HCT116 (cell line): ENCODE data around the gene GORASP1. TPM values are rescaled to one million over a fixed set of nuclear protein-coding genes. Genes with fewer than 3 reads are reported as not detected.

Experiments used
- ATAC-seq: fragments of 200-7000 bp; cut with Tn5 transposase; 2 replicates; pipeline ENCODE4 v1.9.1; 2020; ENCODE audit warnings: mild to moderate bottlenecking, moderate library complexity
- BruUV-seq: library from RNA; stranded (reverse); fragments of 400-500 nt; replicated peaks from 2 replicates; lab custom pipeline; 2021; lab: Mats Ljungman, UMichigan
- CTCF ChIA-PET: fragments of 300-600 bp; sonication (Branson Sonifier 250); formaldehyde crosslinking; loops from one replicate; lab custom pipeline; 2021; ENCODE audit warnings: antibody characterized with exemption; lab: Charles Lee
- POLR2A ChIA-PET: fragments of 300-600, 350-600 bp; sonication (Branson Sonifier 250); formaldehyde crosslinking; loops from one replicate; lab custom pipeline; 2021; ENCODE audit warnings: antibody characterized with exemption; lab: Charles Lee
- RAD21 ChIA-PET, 2 experiments: fragments of 300-600 bp; sonication (Branson Sonifier 250); formaldehyde crosslinking; loops; one replicate each; lab custom pipeline; 2023; ENCODE audit warnings: low total read pairs in 2 of 2; ENCODE audit not compliant: uncharacterized antibody in 2 of 2, unreplicated experiment in 2 of 2, low non-redundant PET in 1 of 2; lab: Charles Lee
- DNase-seq: peaks from one replicate; pipeline ENCODE4 v3.0.0-alpha.2; 2010; ENCODE audit warnings: low read depth, low spot score
- H2AFZ ChIP-seq: fragments of 200-600 bp; shearing (Covaris generic), sonication (generic); 2 replicates; pipeline ENCODE4 v1.6.1; 2017; ENCODE audit warnings: low read depth, mixed run types, mixed read lengths, antibody characterized with exemption, low read length; ENCODE audit not compliant: poor library complexity, severe bottlenecking
- H3K27ac ChIP-seq: 2 replicates; pipeline ENCODE4 v1.5.1; 2012; ENCODE audit warnings: low read depth, low read length
- H3K27me3 ChIP-seq: fragments of 200-600 bp; sonication (generic); 2 replicates; pipeline ENCODE4 v1.6.1; 2016; ENCODE audit warnings: mixed run types, low read length, mixed read lengths; ENCODE audit not compliant: insufficient read depth
- H3K36me3 ChIP-seq, 2 experiments: fragments of 200-500 bp in 1 of 2; fragments of 200-600 bp in 1 of 2; sonication (Bioruptor generic) in 1 of 2; sonication (generic) in 1 of 2; 2 replicates each; pipeline versions ENCODE4 v1.5.1 to v1.6.1; 2014 to 2016; ENCODE audit warnings: low read length in 2 of 2, inconsistent platforms in 1 of 2, mixed read lengths in 1 of 2, mixed run types in 1 of 2; ENCODE audit not compliant: insufficient read depth in 2 of 2, control insufficient read depth in 1 of 2
- H3K4me1 ChIP-seq, 2 experiments: fragments of 200-600 bp in 1 of 2; sonication (generic) in 1 of 2; 2 replicates each; pipeline versions ENCODE4 v1.5.1 to v1.6.1; 2012 to 2017; ENCODE audit warnings: low read length in 2 of 2, inconsistent platforms in 1 of 2, mild to moderate bottlenecking in 1 of 2, mixed read lengths in 1 of 2, mixed run types in 1 of 2, moderate library complexity in 1 of 2; ENCODE audit not compliant: insufficient read depth in 2 of 2, control insufficient read depth in 1 of 2
- H3K4me2 ChIP-seq: fragments of 200-600 bp; sonication (generic); 2 replicates; pipeline ENCODE4 v1.6.1; 2017; ENCODE audit warnings: mixed run types, low read length, mixed read lengths
- H3K4me3 ChIP-seq, 2 experiments: fragments of 200-600 bp in 1 of 2; sonication (generic) in 1 of 2; replicated peaks in 1 of 2; 2 replicates each; pipeline ENCODE4 v1.5.1; 2011 to 2016; ENCODE audit warnings: low read length in 2 of 2, control low read depth in 1 of 2, low read depth in 1 of 2, mild to moderate bottlenecking in 1 of 2, mixed read lengths in 1 of 2, mixed run types in 1 of 2
- H3K79me2 ChIP-seq: fragments of 200-600 bp; sonication (generic); 2 replicates; pipeline ENCODE4 v1.6.1; 2017; ENCODE audit warnings: mild to moderate bottlenecking, mixed run types, low read length, moderate library complexity, mixed read lengths; ENCODE audit not compliant: insufficient read depth
- H3K9ac ChIP-seq: fragments of 200-600 bp; sonication (generic); 2 replicates; pipeline ENCODE4 v1.6.1; 2016; ENCODE audit warnings: low read length, mixed read lengths
- H3K9me2 ChIP-seq: fragments of 200-600 bp; sonication (generic), shearing (Covaris generic); 2 replicates; pipeline ENCODE4 v1.6.1; 2017; ENCODE audit warnings: mixed run types, mild to moderate bottlenecking, moderate library complexity; ENCODE audit not compliant: insufficient read depth
- H3K9me3 ChIP-seq, 2 experiments: fragments of 200-500 bp in 1 of 2; fragments of 200-600 bp in 1 of 2; sonication (Bioruptor generic) in 1 of 2; sonication (generic) in 1 of 2; 2 replicates each; pipeline ENCODE4 v1.6.1; 2014 to 2017; ENCODE audit warnings: low read length in 2 of 2, mixed read lengths in 2 of 2, inconsistent platforms in 1 of 2, low read depth in 1 of 2, mild to moderate bottlenecking in 1 of 2, mixed run types in 1 of 2, moderate library complexity in 1 of 2; ENCODE audit not compliant: control insufficient read depth in 1 of 2, insufficient read depth in 1 of 2
- H4K20me1 ChIP-seq: fragments of 200-600 bp; sonication (generic), shearing (Covaris generic); 2 replicates; pipeline ENCODE4 v1.6.1; 2017; ENCODE audit warnings: mixed run types, mild to moderate bottlenecking, moderate library complexity; ENCODE audit not compliant: insufficient read depth
- ATF3 ChIP-seq: IDR thresholded peaks from 2 replicates; pipeline ENCODE4 v1.6.1; 2012
- EZH2phosphoT487 ChIP-seq: fragments of 200-600 bp; IDR thresholded peaks from 2 replicates; pipeline ENCODE4 v1.6.1; 2018; ENCODE audit warnings: antibody characterized with exemption, borderline replicate concordance
- FOSL1 ChIP-seq: IDR thresholded peaks from 2 replicates; pipeline ENCODE4 v1.6.1; 2012; ENCODE audit warnings: low read depth
- MAX ChIP-seq: IDR thresholded peaks from 2 replicates; pipeline ENCODE4 v1.6.1; 2012
- REST ChIP-seq: IDR thresholded peaks from 2 replicates; pipeline ENCODE4 v1.6.1; 2012; ENCODE audit warnings: low read depth
- SP1 ChIP-seq: IDR thresholded peaks from 2 replicates; pipeline ENCODE4 v1.6.1; 2012; ENCODE audit warnings: low read depth
- TCF7L2 ChIP-seq: IDR thresholded peaks from 2 replicates; pipeline ENCODE4 v1.7.0; 2011; ENCODE audit warnings: borderline replicate concordance, inconsistent platforms; ENCODE audit not compliant: insufficient read depth, insufficient read length; ENCODE audit errors: extremely low read depth
- YY1 ChIP-seq: IDR thresholded peaks from 2 replicates; pipeline ENCODE4 v1.6.1; 2011; ENCODE audit warnings: low read length, low read depth, moderate library complexity, mild to moderate bottlenecking; ENCODE audit not compliant: insufficient replicate concordance; ENCODE audit errors: extremely low read depth
- ZBTB33 ChIP-seq: IDR thresholded peaks from 2 replicates; pipeline ENCODE4 v1.6.1; 2011; ENCODE audit warnings: mild to moderate bottlenecking, low read length, moderate library complexity; ENCODE audit not compliant: insufficient replicate concordance; ENCODE audit errors: extremely low read depth
- ZFX ChIP-seq: fragments of 450-650 bp; IDR thresholded peaks from 2 replicates; pipeline ENCODE4 v1.6.1; 2017
- ZNF274 ChIP-seq: fragments of 200-500 bp; sonication (Bioruptor generic); IDR thresholded peaks from 2 replicates; pipeline ENCODE4 v1.6.1; 2014; ENCODE audit warnings: mild to moderate bottlenecking, low read depth, low read length, inconsistent platforms
- intact Hi-C: fragments of 100-400 bp; cut with micrococcal nuclease; formaldehyde crosslinking; loops from 2 replicates; pipeline ENCODE4 v1.10.0; 2022
- total RNA-seq: library from RNA; stranded (reverse); gene quantifications from one replicate; pipeline ENCODE4 v1.2.1, GENCODE V29; 2021; ENCODE audit not compliant: unreplicated experiment

Gene GORASP1
- total RNA-seq, 1 experiment from 2014 or later: 38.8 TPM

GRCh38 chr3:39099242-39099641, 8.2 kb downstream of the GORASP1 start:
- BruUV-seq: no TSS peak
- CTCF ChIA-PET: no interaction called here

More at GRCh38 chr3:39099242-39099641, 8.2 kb downstream of the GORASP1 start:
- ChIA-PET POLR2A (no interaction called here), RAD21 (no interaction called here)
- Histone ChIP-seq H3K9me3 (no peaks in the 10 kb centered on the region), H3K27ac (no peak overlapping the region), H3K4me1 (no peaks in the 10 kb centered on the region), H3K27me3 (no peaks in the 10 kb centered on the region), H3K4me2 (no peak overlapping the region), H3K4me3 (no peak overlapping the region), H3K9me2 (no peaks in the 10 kb centered on the region), H3K79me2 (peaks cover under 1% of the 10 kb centered on the region; the same call in 1 of the 2 replicates), H3K36me3 (peaks cover 6 to 23% of the 10 kb centered on the region in 2 experiments; a peak in 3 of 4 replicates), H4K20me1 (no peaks in the 10 kb centered on the region), H2AFZ (no peak overlapping the region), H3K9ac (no peak overlapping the region)
- ATAC-seq (no peak), DNase-seq (no peak)
- TF ChIP-seq EZH2phosphoT487: no peak
- TF ChIP-seq REST: no peak
- no peak for TF ChIP-seq MAX
- no peak for TF ChIP-seq TCF7L2
- TF ChIP-seq YY1: no peak
- TF ChIP-seq FOSL1: no peak
- TF ChIP-seq ZFX: no peak
- no peak for TF ChIP-seq ATF3
- TF ChIP-seq ZNF274: no peak
- TF ChIP-seq ZBTB33: no peak
- no peak for TF ChIP-seq SP1
- intact Hi-C loops: no loop called here
